ENCODE data around the gene MRPL42.

Gene MRPL42

GRCh38 chr12:93500667-93501066 is 33.4 kb downstream of the MRPL42 start:
- no peak for DNase-seq

GRCh38 chr12:93502802-93503623 is 35.7 kb downstream of the MRPL42 start:
- DNase-seq: peak; percentile 24

GRCh38 chr12:93507165-93507564 is 39.9 kb downstream of the MRPL42 start:
- DNase-seq: no peak

- no peak for DNase-seq
Measured at GRCh38 chr12:93509506-93509905, 42.2 kb downstream of the MRPL42 start.

GRCh38 chr12:93514853-93515252 is 47.5 kb downstream of the MRPL42 start:
- DNase-seq: no peak

GRCh38 chr12:93518725-93519124 is 51.4 kb downstream of the MRPL42 start:
- no peak for DNase-seq

GRCh38 chr12:93519859-93520258 is 52.5 kb downstream of the MRPL42 start:
- no peak for DNase-seq

- DNase-seq: no peak
Measured at GRCh38 chr12:93520454-93520853, 53.1 kb downstream of the MRPL42 start.

GRCh38 chr12:93521225-93522080 is 54.1 kb downstream of the MRPL42 start:
- DNase-seq: no peak

GRCh38 chr12:93524386-93525133 is 57.2 kb downstream of the MRPL42 start:
- no peak for DNase-seq

GRCh38 chr12:93526786-93527428 is 59.6 kb downstream of the MRPL42 start:
- peak; percentile 85 for DNase-seq

- DNase-seq: no peak
Measured at GRCh38 chr12:93530358-93530757, 63.0 kb downstream of the MRPL42 start.

GRCh38 chr12:93533310-93533709 is 66.0 kb downstream of the MRPL42 start:
- DNase-seq: no peak

GRCh38 chr12:93536111-93536765 is 68.9 kb downstream of the MRPL42 start:
- peak; percentile 30 for DNase-seq

- no peak for DNase-seq
Measured at GRCh38 chr12:93536766-93537488, 69.6 kb downstream of the MRPL42 start.

GRCh38 chr12:93537769-93538168 is 70.5 kb downstream of the MRPL42 start:
- no peak for DNase-seq

GRCh38 chr12:93539821-93540220 is 72.5 kb downstream of the MRPL42 start:
- no peak for DNase-seq

GRCh38 chr12:93540466-93540865 is 73.2 kb downstream of the MRPL42 start:
- no peak for DNase-seq

GRCh38 chr12:93541578-93542225 is 74.4 kb downstream of the MRPL42 start:
- DNase-seq: no peak

- DNase-seq: no peak
Measured at GRCh38 chr12:93547778-93548177, 80.5 kb downstream of the MRPL42 start.

- DNase-seq: no peak
Measured at GRCh38 chr12:93549174-93549573, 81.9 kb downstream of the MRPL42 start.

All from NCI-H2227 treated with DMSO at 0.1 percent for 48 hours (cell line).